G401 (cell line): ENCODE results near the gene RPL10A. TPM values are rescaled to one million over a fixed set of nuclear protein-coding genes. Genes with fewer than 3 reads are reported as not detected.
"Not testable (repeated sequence)": the region's sequence is repeated elsewhere in the genome, so short reads cannot be mapped to it uniquely, and the experiment has no call there.

ENCODE experiments used
- DNase-seq: peaks from one replicate; pipeline ENCODE4 v3.0.0-alpha.2; 2015; ENCODE audit warnings: low spot score
- in situ Hi-C: cut with HindIII; loops from 2 replicates; pipeline ENCODE4 v1.10.0; 2016; ENCODE audit warnings: low sequenced_read_pairs, mixed read lengths
- total RNA-seq: library from RNA; depleted of rRNA; stranded (reverse); fragments of >200 nt; shearing (Covaris generic); gene quantifications from 2 replicates; pipeline ENCODE4 v1.2.3, GENCODE V29; 2014; rRNA removed

The RPL10A gene
- total RNA-seq, result 3,184 and 4,000 TPM in 2 replicates

- in situ Hi-C loops, result no loop called here
- DNase-seq, result peak; percentile 96
Observed at GRCh38 chr6:35468181-35468979, at the start of gene RPL10A. TSS of gene RPL10A (plus strand) at chr6:35468401. CDS start at chr6:35468435, 34 bp downstream.

- in situ Hi-C loops, result no loop called here
- DNase-seq, result no peak
Observed at GRCh38 chr6:35419417-35419816, 48.8 kb upstream of the RPL10A start.

GRCh38 chr6:35419961-35420360, 48.2 kb upstream of the RPL10A start:
- no peak for DNase-seq
- in situ Hi-C loops, result no loop called here

GRCh38 chr6:35425284-35425683, 42.9 kb upstream of the RPL10A start:
- no peak for DNase-seq
- in situ Hi-C loops, result no loop called here

GRCh38 chr6:35426074-35426473, 42.1 kb upstream of the RPL10A start:
- in situ Hi-C loops, result no loop called here
- no peak for DNase-seq

GRCh38 chr6:35427435-35427834, 40.8 kb upstream of the RPL10A start:
- in situ Hi-C loops, result no loop called here
- no peak for DNase-seq

GRCh38 chr6:35427851-35428321, 40.3 kb upstream of the RPL10A start:
- in situ Hi-C loops, result no loop called here
- no peak for DNase-seq

- in situ Hi-C loops, result no loop called here
- no peak for DNase-seq
Observed at GRCh38 chr6:35428421-35429149, 39.6 kb upstream of the RPL10A start.

GRCh38 chr6:35429463-35429862, 38.7 kb upstream of the RPL10A start:
- DNase-seq, result no peak
- in situ Hi-C loops, result no loop called here

- DNase-seq, result no peak
- in situ Hi-C loops, result no loop called here
Observed at GRCh38 chr6:35432291-35432690, 35.9 kb upstream of the RPL10A start.

GRCh38 chr6:35432702-35433101, 35.5 kb upstream of the RPL10A start:
- DNase-seq, in situ Hi-C loops: not testable (repeated sequence)

GRCh38 chr6:35435074-35435837, 32.9 kb upstream of the RPL10A start:
- DNase-seq, result peak; percentile 44
- in situ Hi-C loops, result no loop called here

GRCh38 chr6:35436071-35436857, 31.9 kb upstream of the RPL10A start:
- no peak for DNase-seq
- in situ Hi-C loops, result no loop called here

- in situ Hi-C loops, DNase-seq: not testable (repeated sequence)
Observed at GRCh38 chr6:35438378-35439065, 29.7 kb upstream of the RPL10A start.

GRCh38 chr6:35439308-35439707, 28.9 kb upstream of the RPL10A start:
- in situ Hi-C loops, result no loop called here
- DNase-seq, result no peak

GRCh38 chr6:35441205-35441604, 27.0 kb upstream of the RPL10A start:
- in situ Hi-C loops, result no loop called here

GRCh38 chr6:35441642-35442041, 26.6 kb upstream of the RPL10A start:
- DNase-seq, result no peak
- in situ Hi-C loops, result no loop called here

More at GRCh38 chr6:35441205-35441604, 27.0 kb upstream of the RPL10A start:
- no peak for DNase-seq

- no peak for DNase-seq
Observed at GRCh38 chr6:35442693-35443092, 25.5 kb upstream of the RPL10A start.

More at GRCh38 chr6:35442693-35443092, 25.5 kb upstream of the RPL10A start:
- in situ Hi-C loops, result no loop called here
